ENCODE measurements around the gene PITPNB.
A peak's percentile ranks its signal among the peaks of the same experiment; 100 is the strongest.

The PITPNB gene

DNA sequence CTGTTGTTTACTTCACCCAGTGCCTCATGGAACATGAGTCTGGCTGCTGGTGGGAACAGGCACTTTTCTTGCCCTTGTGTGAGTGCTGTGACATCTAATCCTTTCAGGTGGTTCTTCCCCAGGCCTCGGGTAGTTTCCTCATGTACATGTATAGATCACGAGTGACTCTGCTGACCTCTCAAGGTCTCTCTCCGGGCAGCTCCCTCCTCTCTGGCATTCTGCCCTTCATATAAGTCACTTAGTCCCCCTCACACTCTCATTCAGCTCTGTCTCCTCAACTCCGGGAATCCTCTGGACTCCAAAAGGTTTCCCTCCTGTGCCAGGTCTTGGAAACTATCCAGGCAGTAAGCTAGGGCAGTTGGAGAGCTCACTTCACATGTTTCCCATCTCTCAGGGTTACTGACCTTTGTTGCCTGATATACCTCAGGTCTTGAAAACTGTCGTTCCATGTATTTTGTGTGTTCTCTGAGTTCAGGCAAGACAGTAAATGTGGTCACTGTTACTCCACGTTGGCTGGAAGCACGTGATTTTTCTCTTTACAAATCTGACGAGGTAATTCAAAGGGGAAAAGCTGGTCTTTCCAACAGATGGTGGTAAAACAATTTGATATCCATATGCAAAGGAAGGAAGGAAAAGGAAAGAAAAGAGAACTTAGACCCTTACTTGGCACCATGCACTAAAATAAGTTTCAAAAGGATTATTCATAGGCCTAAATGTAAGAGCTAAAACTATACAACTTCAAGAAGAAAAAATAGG lies 40.5 kb upstream of the PITPNB start:
- Histone ChIP-seq H3K27ac (no peak overlapping the region), H3K27me3 (replicated peaks) (no peaks in the 10 kb centered on the region), H3K36me3 (replicated peaks) (no peaks in the 10 kb centered on the region), H3K4me3 (ENCODE audit: low read depth, low read length) (no peak overlapping the region)
- no peak for DNase-seq
- TF ChIP-seq, protein P1, sequence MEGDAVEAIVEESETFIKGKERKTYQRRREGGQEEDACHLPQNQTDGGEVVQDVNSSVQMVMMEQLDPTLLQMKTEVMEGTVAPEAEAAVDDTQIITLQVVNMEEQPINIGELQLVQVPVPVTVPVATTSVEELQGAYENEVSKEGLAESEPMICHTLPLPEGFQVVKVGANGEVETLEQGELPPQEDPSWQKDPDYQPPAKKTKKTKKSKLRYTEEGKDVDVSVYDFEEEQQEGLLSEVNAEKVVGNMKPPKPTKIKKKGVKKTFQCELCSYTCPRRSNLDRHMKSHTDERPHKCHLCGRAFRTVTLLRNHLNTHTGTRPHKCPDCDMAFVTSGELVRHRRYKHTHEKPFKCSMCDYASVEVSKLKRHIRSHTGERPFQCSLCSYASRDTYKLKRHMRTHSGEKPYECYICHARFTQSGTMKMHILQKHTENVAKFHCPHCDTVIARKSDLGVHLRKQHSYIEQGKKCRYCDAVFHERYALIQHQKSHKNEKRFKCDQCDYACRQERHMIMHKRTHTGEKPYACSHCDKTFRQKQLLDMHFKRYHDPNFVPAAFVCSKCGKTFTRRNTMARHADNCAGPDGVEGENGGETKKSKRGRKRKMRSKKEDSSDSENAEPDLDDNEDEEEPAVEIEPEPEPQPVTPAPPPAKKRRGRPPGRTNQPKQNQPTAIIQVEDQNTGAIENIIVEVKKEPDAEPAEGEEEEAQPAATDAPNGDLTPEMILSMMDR (IDR thresholded peaks at IDR 0.05; ENCODE audit: low read depth, low read length, missing control alignments), result no peak
- in situ Hi-C loops (cut with HindIII; ENCODE audit: low pct_ligation_motif_present, low sequenced_read_pairs), result no loop called here

DNA sequence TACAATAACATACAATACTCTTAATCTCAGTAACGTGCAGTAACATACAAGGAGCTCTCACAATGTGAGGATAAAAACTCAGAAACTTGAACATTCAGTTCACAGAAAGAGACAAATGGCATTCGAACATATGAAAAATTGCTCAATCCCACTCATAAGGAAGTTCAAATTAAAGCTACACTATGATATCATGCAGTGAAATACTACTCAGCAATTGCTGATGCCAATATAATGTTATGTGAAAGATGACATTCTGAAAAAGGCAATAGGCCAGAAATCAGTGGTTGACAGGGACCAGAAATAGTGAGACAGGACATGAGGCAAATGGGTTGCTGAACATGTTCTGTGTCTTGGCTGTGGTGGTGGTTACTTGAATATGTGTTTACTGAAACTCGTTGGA lies 33.7 kb upstream of the PITPNB start:
- Histone ChIP-seq H3K27ac (no peak overlapping the region), H3K4me3 (ENCODE audit: low read depth, low read length) (no peak overlapping the region), H3K27me3 (replicated peaks) (no peaks in the 10 kb centered on the region), H3K36me3 (replicated peaks) (no peaks in the 10 kb centered on the region)
- TF ChIP-seq, protein P1 (IDR thresholded peaks at IDR 0.05; ENCODE audit: low read depth, low read length, missing control alignments), result no peak
- in situ Hi-C loops (cut with HindIII; ENCODE audit: low pct_ligation_motif_present, low sequenced_read_pairs), result no loop called here
- DNase-seq, result no peak

DNA sequence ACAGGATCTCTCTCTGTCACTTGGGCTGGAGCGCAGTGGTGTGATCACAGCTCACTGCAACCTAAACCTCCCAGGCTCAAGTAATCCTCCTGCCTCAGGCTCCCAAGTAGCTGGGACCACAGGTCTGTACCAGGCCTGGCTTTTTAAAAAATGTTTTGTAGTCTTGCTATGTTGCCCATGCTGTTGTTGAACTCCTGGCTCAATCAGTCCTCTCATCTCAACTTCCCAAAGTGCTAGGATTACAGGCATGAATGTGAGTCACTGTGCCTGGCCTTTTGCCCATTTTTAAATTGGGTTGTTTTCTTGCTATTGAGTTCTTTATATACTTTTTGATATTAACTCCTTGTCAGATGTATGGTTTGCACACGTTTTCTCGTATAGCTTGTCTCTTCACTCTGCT lies 33.0 kb upstream of the PITPNB start:
- Histone ChIP-seq H3K27ac (no peak overlapping the region), H3K36me3 (replicated peaks) (no peaks in the 10 kb centered on the region), H3K4me3 (ENCODE audit: low read depth, low read length) (no peak overlapping the region), H3K27me3 (replicated peaks) (no peaks in the 10 kb centered on the region)
- TF ChIP-seq, protein P1 (IDR thresholded peaks at IDR 0.05; ENCODE audit: low read depth, low read length, missing control alignments), result no peak
- DNase-seq, result peak; percentile 72
- in situ Hi-C loops (cut with HindIII; ENCODE audit: low pct_ligation_motif_present, low sequenced_read_pairs), result no loop called here

DNA sequence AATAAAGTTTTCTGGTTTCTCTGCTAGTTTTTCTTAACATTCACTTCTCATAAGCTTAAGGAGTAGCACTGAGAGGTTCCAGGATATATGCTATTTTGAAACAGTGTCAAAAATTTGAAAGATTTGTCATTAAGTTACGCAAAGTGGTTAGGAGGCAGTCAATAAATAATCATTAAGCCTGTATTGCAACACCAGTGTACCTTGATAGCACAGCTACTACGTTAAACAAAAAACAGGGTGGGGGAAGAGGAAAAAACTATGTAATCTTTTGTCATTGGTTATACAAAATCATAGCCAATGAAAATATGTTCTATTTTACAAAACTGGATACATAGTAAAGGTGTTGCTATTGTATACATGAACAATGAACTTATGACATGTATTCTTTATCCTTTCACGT lies 30.4 kb upstream of the PITPNB start:
- TF ChIP-seq, protein P1 (IDR thresholded peaks at IDR 0.05; ENCODE audit: low read depth, low read length, missing control alignments), result no peak
- no peak overlapping the region for H3K4me3 ChIP-seq (ENCODE audit: low read depth, low read length)
- no peak for DNase-seq
- H3K36me3 ChIP-seq (replicated peaks), result no peaks in the 10 kb centered on the region
- in situ Hi-C loops (cut with HindIII; ENCODE audit: low pct_ligation_motif_present, low sequenced_read_pairs), result no loop called here
- no peaks in the 10 kb centered on the region for H3K27me3 ChIP-seq (replicated peaks)
- no peak overlapping the region for H3K27ac ChIP-seq

DNA sequence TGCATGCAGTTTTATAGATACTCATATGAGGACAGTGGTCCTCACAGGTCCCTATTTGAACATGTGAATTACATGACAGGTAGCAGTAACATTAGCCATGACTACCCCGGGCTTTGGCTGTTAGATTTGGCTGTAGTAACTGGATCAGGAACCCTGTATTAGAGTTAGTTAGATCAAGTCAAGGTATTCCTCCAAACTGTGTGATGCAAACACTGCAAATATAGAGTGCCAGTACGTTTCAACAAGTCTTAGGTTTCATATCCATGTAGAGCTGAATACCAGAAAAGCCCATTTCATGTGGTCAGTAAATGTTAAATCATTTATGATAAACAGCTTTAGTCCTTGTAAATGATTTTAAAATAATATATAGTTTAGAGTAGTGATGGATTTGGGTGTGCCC lies 29.5 kb upstream of the PITPNB start:
- Histone ChIP-seq H3K27me3 (replicated peaks) (no peaks in the 10 kb centered on the region), H3K4me3 (ENCODE audit: low read depth, low read length) (no peak overlapping the region), H3K27ac (no peak overlapping the region), H3K36me3 (replicated peaks) (no peaks in the 10 kb centered on the region)
- in situ Hi-C loops (cut with HindIII; ENCODE audit: low pct_ligation_motif_present, low sequenced_read_pairs), result no loop called here
- TF ChIP-seq, protein P1 (IDR thresholded peaks at IDR 0.05; ENCODE audit: low read depth, low read length, missing control alignments), result no peak
- DNase-seq, result no peak

DNA sequence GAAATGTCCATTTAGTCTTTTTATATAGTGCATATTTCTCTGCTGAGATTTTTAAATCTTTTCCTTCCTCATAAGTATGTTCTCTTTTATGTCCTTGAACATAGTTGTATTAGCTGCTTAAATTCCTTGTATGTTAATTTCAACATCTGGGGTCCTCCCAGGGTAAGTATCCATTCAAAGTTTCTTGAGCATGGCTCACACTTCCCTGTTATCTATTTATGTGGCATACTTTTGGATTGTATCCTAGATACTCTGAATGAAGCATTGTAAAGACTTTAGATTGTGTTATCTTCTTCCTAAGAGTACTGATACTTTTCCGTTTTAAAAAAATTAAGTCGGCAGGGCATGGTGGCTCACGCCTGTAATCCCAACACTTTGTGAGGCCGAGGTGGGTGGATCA lies 28.4 kb upstream of the PITPNB start:
- H3K4me3 ChIP-seq (ENCODE audit: low read depth, low read length), result no peak overlapping the region
- TF ChIP-seq, protein P1 (IDR thresholded peaks at IDR 0.05; ENCODE audit: low read depth, low read length, missing control alignments), result no peak
- in situ Hi-C loops (cut with HindIII; ENCODE audit: low pct_ligation_motif_present, low sequenced_read_pairs), result no loop called here
- no peaks in the 10 kb centered on the region for H3K36me3 ChIP-seq (replicated peaks)
- H3K27ac ChIP-seq, result no peak overlapping the region
- DNase-seq, result no peak
- no peaks in the 10 kb centered on the region for H3K27me3 ChIP-seq (replicated peaks)

Measured in brain microvascular endothelial cell (primary cell).